Amygdala (tissue), 56 donors: ENCODE results near the gene SNX12.
A peak's percentile ranks its signal among the peaks of the same experiment; 100 is the strongest.

Experiments used
- DNase-seq, 56 donors: peaks; one replicate each; lab custom pipeline; 2025; lab: John Stamatoyannopoulos, UW

The SNX12 gene

GRCh38 chrX:71068044-71068918 is at the start of gene SNX12:
TSS of gene SNX12 (minus strand) at chrX:71068334. CDS start at chrX:71068306, 28 bp downstream.
- peak; percentile 17 to 94 (median 85) for DNase-seq

GRCh38 chrX:71117358-71117757 is 49.2 kb upstream of the SNX12 start:
- DNase-seq: no peak

GRCh38 chrX:71111921-71112431 is 43.8 kb upstream of the SNX12 start:
- DNase-seq: no peak

GRCh38 chrX:71111141-71111843 is 43.2 kb upstream of the SNX12 start, which contains the start of gene IL2RG:
TSS of gene IL2RG (minus strand) at chrX:71111577. CDS start at chrX:71111539, 38 bp downstream.
- DNase-seq: no peak

DNA sequence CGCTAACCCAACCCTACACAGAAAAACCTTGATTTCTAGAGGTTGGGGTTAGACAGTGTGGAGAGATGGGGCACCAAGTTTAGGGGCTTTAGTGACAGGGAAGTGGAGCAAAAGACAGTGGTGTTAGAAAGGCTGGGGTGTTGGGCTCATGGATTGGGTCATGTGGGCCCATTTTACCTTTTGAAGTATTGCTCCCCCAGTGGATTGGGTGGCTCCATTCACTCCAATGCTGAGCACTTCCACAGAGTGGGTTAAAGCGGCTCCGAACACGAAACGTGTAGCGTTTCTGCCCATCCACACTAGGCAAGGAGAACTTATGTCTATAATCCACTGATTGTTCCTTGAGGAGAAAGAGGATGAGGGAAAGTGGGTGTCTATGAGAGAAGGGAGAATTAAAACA is 40.9 kb upstream of the SNX12 start:
- no peak for DNase-seq

GRCh38 chrX:71107762-71108360 is 39.7 kb upstream of the SNX12 start:
- no peak for DNase-seq

GRCh38 chrX:71107245-71107644 is 39.1 kb upstream of the SNX12 start:
- no peak for DNase-seq

DNA sequence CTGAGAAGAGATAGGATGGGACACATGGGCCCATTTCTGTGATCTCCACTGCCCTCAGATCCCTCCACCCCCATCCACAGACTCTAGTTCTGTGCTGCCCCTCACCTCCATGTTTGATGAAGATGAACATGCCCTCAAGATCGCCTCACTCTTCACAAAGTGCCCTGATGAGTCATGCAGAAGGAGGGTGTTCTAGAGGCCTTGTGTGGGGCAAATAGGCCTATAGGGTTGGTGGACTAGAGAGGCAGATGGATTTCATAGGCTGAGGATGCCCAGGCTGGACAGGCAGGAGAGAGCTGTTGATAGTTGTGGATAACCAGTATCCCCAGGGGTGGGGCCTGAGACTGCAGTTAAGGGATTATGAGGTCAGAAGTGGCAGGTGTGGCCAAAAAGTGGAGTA is 38.3 kb upstream of the SNX12 start, which contains the start of gene CXorf65:
Gene CXorf65 (minus strand): TSS at position 314 of the 400 bp plus-strand sequence. CDS start 184 bp downstream, at position 130.
- DNase-seq: no peak

GRCh38 chrX:71105628-71106027 is 37.5 kb upstream of the SNX12 start:
- no peak for DNase-seq

GRCh38 chrX:71103110-71103983 is 35.2 kb upstream of the SNX12 start:
- DNase-seq: peak in 4 of 56 donors; percentile 0 to 11 (median 2)

DNA sequence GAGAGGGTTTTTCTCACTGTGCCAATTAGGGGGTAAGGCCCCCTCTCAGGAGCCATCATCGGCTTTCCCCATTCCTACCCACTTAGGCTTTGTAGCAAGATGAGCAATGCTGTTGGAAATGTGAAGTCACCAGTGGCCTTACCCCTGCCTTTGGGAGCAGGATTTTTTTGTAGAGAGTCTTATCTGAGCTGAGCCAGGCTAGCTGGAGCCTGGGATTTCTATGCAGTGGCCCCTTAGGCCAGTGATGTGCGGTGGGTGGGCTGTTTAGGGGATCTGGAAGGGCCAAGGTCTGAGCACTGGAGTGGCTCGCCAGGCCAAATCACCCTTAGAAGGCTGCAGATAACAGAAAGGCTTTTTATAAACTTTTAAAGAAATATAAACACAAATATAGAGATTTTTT is 34.2 kb upstream of the SNX12 start:
- DNase-seq: no peak

DNA sequence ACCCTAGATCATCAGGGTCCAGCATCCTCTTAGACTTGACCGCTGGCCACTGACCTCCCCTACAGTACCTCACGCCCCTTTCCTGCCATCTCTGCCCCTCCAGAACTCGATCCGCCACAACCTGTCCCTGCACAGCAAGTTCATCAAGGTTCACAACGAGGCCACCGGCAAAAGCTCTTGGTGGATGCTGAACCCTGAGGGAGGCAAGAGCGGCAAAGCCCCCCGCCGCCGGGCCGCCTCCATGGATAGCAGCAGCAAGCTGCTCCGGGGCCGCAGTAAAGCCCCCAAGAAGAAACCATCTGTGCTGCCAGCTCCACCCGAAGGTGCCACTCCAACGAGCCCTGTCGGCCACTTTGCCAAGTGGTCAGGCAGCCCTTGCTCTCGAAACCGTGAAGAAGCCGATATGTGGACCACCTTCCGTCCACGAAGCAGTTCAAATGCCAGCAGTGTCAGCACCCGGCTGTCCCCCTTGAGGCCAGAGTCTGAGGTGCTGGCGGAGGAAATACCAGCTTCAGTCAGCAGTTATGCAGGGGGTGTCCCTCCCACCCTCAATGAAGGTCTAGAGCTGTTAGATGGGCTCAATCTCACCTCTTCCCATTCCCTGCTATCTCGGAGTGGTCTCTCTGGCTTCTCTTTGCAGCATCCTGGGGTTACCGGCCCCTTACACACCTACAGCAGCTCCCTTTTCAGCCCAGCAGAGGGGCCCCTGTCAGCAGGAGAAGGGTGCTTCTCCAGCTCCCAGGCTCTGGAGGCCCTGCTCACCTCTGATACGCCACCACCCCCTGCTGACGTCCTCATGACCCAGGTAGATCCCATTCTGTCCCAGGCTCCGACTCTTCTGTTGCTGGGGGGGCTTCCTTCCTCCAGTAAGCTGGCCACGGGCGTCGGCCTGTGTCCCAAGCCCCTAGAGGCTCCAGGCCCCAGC is 32.7 kb upstream of the SNX12 start:
- DNase-seq: no peak

DNA sequence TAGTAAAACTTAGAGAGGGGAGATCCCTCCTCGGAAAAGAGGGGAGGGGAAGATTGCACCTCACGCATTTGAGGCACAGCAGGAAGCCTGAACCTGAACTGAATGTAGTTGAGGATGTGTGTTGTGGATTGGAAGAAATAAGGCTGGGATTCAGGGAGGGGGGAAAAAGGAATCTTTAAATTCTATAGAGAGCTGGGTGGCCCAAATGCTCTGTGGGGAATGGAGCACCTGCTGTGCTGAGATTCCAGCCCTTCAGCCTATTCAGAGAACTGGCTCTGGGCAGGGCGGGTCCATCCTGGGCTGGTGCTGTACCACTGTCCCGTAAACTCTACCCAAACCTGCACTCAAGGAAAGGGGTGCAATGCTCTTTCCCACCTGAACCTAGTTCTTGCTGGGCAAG is 31.6 kb upstream of the SNX12 start:
- no peak for DNase-seq

DNA sequence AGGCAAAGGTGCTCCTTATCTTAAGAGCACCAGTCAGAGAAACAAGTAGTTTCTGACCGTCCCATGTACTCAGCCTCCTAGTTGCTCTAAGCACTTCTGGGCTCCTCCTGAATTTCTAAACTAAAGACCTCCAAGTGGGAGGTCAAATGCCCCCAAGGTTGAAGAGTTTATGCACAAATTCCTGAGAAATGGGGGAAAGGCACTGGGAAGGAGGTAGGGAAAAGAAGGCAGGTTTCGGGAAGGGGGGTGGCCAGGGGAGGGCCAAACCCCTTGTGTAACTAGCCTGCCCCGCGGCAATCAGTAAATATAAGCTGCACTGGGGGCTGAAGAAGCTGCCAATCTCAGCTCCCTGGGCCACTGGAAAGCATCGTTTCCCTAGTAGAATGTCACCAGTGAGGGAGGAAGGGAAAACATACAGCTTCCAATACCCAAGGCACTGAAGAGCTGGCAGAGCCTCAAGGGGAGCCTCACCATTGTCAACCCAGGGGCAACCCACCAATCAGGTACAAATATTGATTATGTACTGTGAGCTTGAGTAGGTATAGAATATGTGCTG is 30.9 kb upstream of the SNX12 start:
- DNase-seq: no peak

DNA sequence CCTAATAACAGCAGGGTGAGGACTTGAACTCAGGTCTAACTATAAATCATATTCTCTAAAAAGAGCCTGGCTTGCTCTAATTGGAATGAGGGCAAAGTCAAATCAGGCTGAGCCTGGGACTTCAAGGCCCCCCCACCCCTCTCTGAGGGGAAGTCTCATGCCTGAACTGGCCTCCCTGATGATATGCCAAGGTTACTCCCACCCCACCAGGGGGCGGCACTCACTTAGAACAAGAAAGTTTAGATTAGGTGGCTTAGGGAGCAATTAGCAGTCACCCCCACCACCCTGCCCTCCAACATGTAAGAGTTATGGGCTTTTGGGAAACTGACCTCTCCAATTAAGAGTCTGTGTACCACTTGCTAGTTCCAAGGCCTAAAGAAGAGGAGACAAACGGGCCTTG is 30.2 kb upstream of the SNX12 start:
- peak in 36 of 56 donors; percentile 0 to 63 (median 14) for DNase-seq

DNA sequence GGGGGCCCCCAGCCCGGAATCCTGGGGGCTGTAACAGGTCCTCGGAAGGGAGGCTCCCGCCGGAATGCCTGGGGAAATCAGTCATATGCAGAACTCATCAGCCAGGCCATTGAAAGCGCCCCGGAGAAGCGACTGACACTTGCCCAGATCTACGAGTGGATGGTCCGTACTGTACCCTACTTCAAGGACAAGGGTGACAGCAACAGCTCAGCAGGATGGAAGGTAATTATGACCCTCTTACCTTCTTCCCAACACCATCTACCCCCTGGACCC is 28.6 kb upstream of the SNX12 start:
- peak in 1 of 56 donors; percentile 3 for DNase-seq

- peak in 10 of 56 donors; percentile 0 to 66 (median 28) for DNase-seq
Observed at GRCh38 chrX:71095981-71096759, 28.0 kb upstream of the SNX12 start.

DNA sequence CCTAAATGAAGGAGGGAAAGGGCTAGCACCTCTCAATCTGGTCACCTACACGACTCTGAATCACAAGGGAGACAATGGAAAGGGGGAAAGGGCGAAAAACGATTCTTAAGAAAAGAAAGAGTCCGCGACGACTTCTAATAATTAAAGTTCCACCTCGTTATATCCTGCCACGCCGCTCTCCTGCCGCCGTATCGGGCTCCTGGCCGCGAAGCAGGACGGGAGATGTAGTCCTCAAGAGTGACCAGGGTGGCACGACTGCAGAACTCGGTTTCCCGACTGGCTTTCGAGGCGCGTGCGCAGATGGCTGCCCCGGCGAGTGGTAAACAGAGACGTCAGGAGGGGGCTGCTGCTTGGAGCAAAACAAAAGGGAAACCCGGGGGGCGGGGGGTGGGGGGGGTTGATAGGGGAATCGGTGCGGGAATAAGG is 27.4 kb upstream of the SNX12 start, which contains the start of gene FOXO4:
Gene FOXO4 (plus strand): TSS at position 297 of the 426 bp plus-strand sequence. CDS start 678 bp downstream, outside the sequence.
- peak; percentile 16 to 95 (median 80) for DNase-seq
